Bronchial epithelial cell (primary cell): ENCODE data around the gene SLC39A11. TPM values are rescaled to one million over a fixed set of nuclear protein-coding genes. Genes with fewer than 3 reads are reported as not detected.

Experiments used
- DNase-seq: peaks from one replicate; pipeline ENCODE4 v3.0.0-alpha.2; 2010; ENCODE audit warnings: low read depth
- FAIRE-seq: peaks from 2 replicates; lab custom pipeline; 2011; peaks lifted over from hg19 to GRCh38; lab: Jason Lieb, UNC
- H3K27me3 ChIP-seq: 2 replicates; pipeline ENCODE4 v1.5.1; 2011; ENCODE audit warnings: low read length; ENCODE audit not compliant: control insufficient read depth, insufficient read depth
- H3K36me3 ChIP-seq: 2 replicates; pipeline ENCODE4 v1.5.1; 2011; ENCODE audit warnings: low read length; ENCODE audit not compliant: control insufficient read depth, insufficient read depth
- H3K4me3 ChIP-seq: 2 replicates; pipeline ENCODE4 v1.5.1; 2011; ENCODE audit warnings: mild to moderate bottlenecking, low read depth, low read length, control low read depth
- CTCF ChIP-seq: IDR thresholded peaks from 2 replicates; pipeline ENCODE4 v1.5.1; 2011; ENCODE audit warnings: mild to moderate bottlenecking, moderate library complexity, low read length, control low read depth, inconsistent platforms; ENCODE audit not compliant: insufficient read depth, severe bottlenecking
- total RNA-seq: library from RNA; depleted of rRNA; stranded (reverse); fragments of >200 nt; gene quantifications from 2 replicates; pipeline ENCODE4 v1.2.1, GENCODE V29; 2014

SLC39A11 gene
- total RNA-seq, 1 donor from 2014 or later, result 23.4 TPM

- TF ChIP-seq CTCF, result no peak
- no peaks in the 10 kb centered on the region for H3K36me3 ChIP-seq
- DNase-seq, result peak; percentile 77
- no peak for FAIRE-seq
- H3K27me3 ChIP-seq, result no peaks in the 10 kb centered on the region
- no peak overlapping the region for H3K4me3 ChIP-seq
Observed at GRCh38 chr17:72754513-72754912, 338.0 kb downstream of the SLC39A11 start.

DNA sequence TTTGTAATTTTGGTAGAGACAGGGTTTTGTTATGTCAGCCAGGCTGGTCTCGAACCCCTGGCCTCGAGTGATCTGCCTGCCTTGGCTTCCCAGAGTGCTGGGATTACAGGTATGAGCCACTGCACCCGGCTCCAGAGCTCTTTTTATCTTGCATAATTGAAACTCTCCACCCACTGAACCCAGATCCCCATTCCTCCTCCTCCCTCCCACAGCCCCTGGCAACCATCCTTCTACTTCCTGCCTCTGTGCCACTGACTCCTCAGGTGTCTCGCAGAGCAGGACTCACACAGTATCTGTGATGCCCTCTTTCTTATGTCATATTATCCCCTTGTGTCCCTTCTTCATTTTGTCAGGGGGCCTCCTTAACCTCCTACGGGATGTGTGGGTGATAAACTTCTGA is 340.7 kb downstream of the SLC39A11 start:
- peak; percentile 21 for DNase-seq
- no peaks in the 10 kb centered on the region for H3K36me3 ChIP-seq
- no peak for TF ChIP-seq CTCF
- no peak for FAIRE-seq
- H3K27me3 ChIP-seq, result no peaks in the 10 kb centered on the region
- H3K4me3 ChIP-seq, result no peak overlapping the region

GRCh38 chr17:72749119-72749572 is 343.3 kb downstream of the SLC39A11 start:
- no peaks in the 10 kb centered on the region for H3K27me3 ChIP-seq
- no peak overlapping the region for H3K4me3 ChIP-seq
- no peaks in the 10 kb centered on the region for H3K36me3 ChIP-seq
- FAIRE-seq, result no peak
- DNase-seq, result no peak
- no peak for TF ChIP-seq CTCF

DNA sequence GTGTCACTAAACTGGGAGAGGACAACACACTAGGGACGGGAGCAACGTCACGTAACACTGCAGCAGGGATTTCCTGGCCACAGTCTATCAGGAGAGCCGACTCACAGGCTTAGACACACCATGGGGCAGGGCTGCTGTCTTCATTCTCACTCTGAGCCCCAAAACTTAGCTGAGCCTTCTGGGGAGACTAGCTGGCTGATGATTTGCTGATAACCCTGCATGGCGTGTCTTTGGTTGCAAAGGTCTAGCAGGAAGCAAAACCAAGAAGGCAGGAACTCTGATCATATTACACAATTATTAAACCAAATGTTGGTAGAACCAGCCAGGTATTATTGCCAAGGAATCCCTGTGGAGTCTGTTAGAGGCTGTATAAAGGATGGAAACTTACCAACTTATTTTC is 345.0 kb downstream of the SLC39A11 start:
- Histone ChIP-seq H3K4me3 (no peak overlapping the region), H3K36me3 (no peaks in the 10 kb centered on the region), H3K27me3 (no peaks in the 10 kb centered on the region)
- FAIRE-seq (peak; percentile 76), DNase-seq (no peak)
- no peak for TF ChIP-seq CTCF

- no peak for TF ChIP-seq CTCF
- Histone ChIP-seq H3K4me3 (no peak overlapping the region), H3K27me3 (no peaks in the 10 kb centered on the region), H3K36me3 (no peaks in the 10 kb centered on the region)
- DNase-seq, result no peak
- FAIRE-seq, result no peak
Observed at GRCh38 chr17:72745241-72745640, 347.2 kb downstream of the SLC39A11 start.

GRCh38 chr17:72743037-72743467 is 349.4 kb downstream of the SLC39A11 start:
- TF ChIP-seq CTCF, result no peak
- FAIRE-seq, result no peak
- no peak for DNase-seq
- Histone ChIP-seq H3K4me3 (no peak overlapping the region), H3K36me3 (no peaks in the 10 kb centered on the region), H3K27me3 (no peaks in the 10 kb centered on the region)
